Activated B cell treated with CpG ODN at 0.5 μM for 24 hours (primary cell): ENCODE measurements around the gene DCAF5. TPM values are rescaled to one million over a fixed set of nuclear protein-coding genes. Genes with fewer than 3 reads are reported as not detected.

Source experiments
- ATAC-seq: fragments of 200-7000 bp; cut with Tn5 transposase; one replicate; pipeline ENCODE4 v1.10.0; 2021; ENCODE audit warnings: low read depth, mild to moderate bottlenecking, moderate library complexity
- CTCF ChIA-PET: fragments of 350-600 bp; sonication (Branson Sonifier 250); formaldehyde crosslinking; loops from one replicate; lab custom pipeline; 2021; ENCODE audit warnings: antibody characterized with exemption; lab: Charles Lee
- POLR2A ChIA-PET: fragments of 350-600 bp; sonication (Branson Sonifier 250); formaldehyde crosslinking; loops from one replicate; lab custom pipeline; 2021; ENCODE audit warnings: antibody characterized with exemption; lab: Charles Lee
- DNase-seq: peaks from one replicate; pipeline ENCODE4 v3.0.0; 2022
- H3K27ac Mint-ChIP-seq: one replicate; pipeline ENCODE4 v1.8.0; 2020; ENCODE audit warnings: mixed read lengths
- H3K27me3 Mint-ChIP-seq: one replicate; pipeline ENCODE4 v1.8.0; 2021; ENCODE audit warnings: mixed read lengths
- H3K36me3 Mint-ChIP-seq: one replicate; pipeline ENCODE4 v1.8.0; 2021; ENCODE audit warnings: low read depth, mixed read lengths
- H3K4me1 Mint-ChIP-seq: one replicate; pipeline ENCODE4 v1.8.0; 2021; ENCODE audit warnings: mixed read lengths
- H3K4me3 Mint-ChIP-seq: one replicate; pipeline ENCODE4 v1.8.0; 2020; ENCODE audit warnings: mild to moderate bottlenecking, mixed read lengths
- H3K9me3 Mint-ChIP-seq: one replicate; pipeline ENCODE4 v1.8.0; 2020; ENCODE audit warnings: mixed read lengths
- CTCF ChIP-seq: fragments of 200-600 bp; IDR thresholded peaks from one replicate; pipeline ENCODE4 v1.8.0; 2022; ENCODE audit warnings: antibody characterized with exemption, mild to moderate bottlenecking
- intact Hi-C: fragments of 100-400 bp; cut with micrococcal nuclease; formaldehyde crosslinking; loops from one replicate; pipeline ENCODE4 v1.15.1; 2024
- total RNA-seq: library from RNA; stranded (reverse); gene quantifications from 2 replicates; pipeline ENCODE4 v1.2.3, GENCODE V29; 2022

Gene DCAF5
- total RNA-seq, 1 donor from 2014 or later = 50.8 TPM

- intact Hi-C loops = no loop called here
- no peak overlapping the region for H3K27ac Mint-ChIP-seq
- peaks cover 47% of the 10 kb centered on the region for H3K36me3 Mint-ChIP-seq
- H3K27me3 Mint-ChIP-seq = no peaks in the 10 kb centered on the region
- H3K4me3 Mint-ChIP-seq = no peak overlapping the region
- TF ChIP-seq CTCF = no peak
- DNase-seq = no peak
- POLR2A ChIA-PET = no interaction called here
- no peaks in the 10 kb centered on the region for H3K9me3 Mint-ChIP-seq
- H3K4me1 Mint-ChIP-seq = no peaks in the 10 kb centered on the region
- CTCF ChIA-PET = interaction anchor here (1.0 kb wide), 1 partner anchor 1157 kb away, joined by 3 read pairs; no protein-coding TSS in a partner anchor
- peak; percentile 37 for ATAC-seq
These were observed 51.5 kb downstream of the DCAF5 start for GRCh38 chr14:69101331-69101826.

- H3K27me3 Mint-ChIP-seq = no peaks in the 10 kb centered on the region
- no peaks in the 10 kb centered on the region for H3K4me1 Mint-ChIP-seq
- TF ChIP-seq CTCF = no peak
- intact Hi-C loops = no loop called here
- CTCF ChIA-PET = no interaction called here
- no peak for ATAC-seq
- no peaks in the 10 kb centered on the region for H3K9me3 Mint-ChIP-seq
- H3K4me3 Mint-ChIP-seq = no peak overlapping the region
- DNase-seq = no peak
- H3K36me3 Mint-ChIP-seq = peaks cover 48% of the 10 kb centered on the region
- H3K27ac Mint-ChIP-seq = no peak overlapping the region
- POLR2A ChIA-PET = interaction anchor here (0.7 to 1.2 kb wide), 3 partner anchors 11 to 510 kb away, joined by 3 to 7 read pairs (median 7); no protein-coding TSS in a partner anchor
These were observed 54.9 kb downstream of the DCAF5 start for GRCh38 chr14:69097974-69098373.

- Mint-ChIP-seq H3K4me3 (no peak overlapping the region), H3K4me1 (no peaks in the 10 kb centered on the region), H3K9me3 (no peaks in the 10 kb centered on the region), H3K27me3 (no peaks in the 10 kb centered on the region), H3K27ac (no peak overlapping the region), H3K36me3 (peaks cover 48% of the 10 kb centered on the region)
- DNase-seq (no peak), ATAC-seq (no peak)
- TF ChIP-seq CTCF = no peak
- intact Hi-C loops = no loop called here
- POLR2A ChIA-PET = no interaction called here
- CTCF ChIA-PET = no interaction called here
These were observed 56.0 kb downstream of the DCAF5 start for GRCh38 chr14:69096781-69097475.

- Mint-ChIP-seq H3K27ac (no peak overlapping the region), H3K9me3 (no peaks in the 10 kb centered on the region), H3K4me3 (no peak overlapping the region), H3K36me3 (peaks cover 52% of the 10 kb centered on the region), H3K27me3 (no peaks in the 10 kb centered on the region), H3K4me1 (no peaks in the 10 kb centered on the region)
- intact Hi-C loops = no loop called here
- ATAC-seq (no peak), DNase-seq (no peak)
- ChIA-PET CTCF (no interaction called here), POLR2A (no interaction called here)
- no peak for TF ChIP-seq CTCF
These were observed 56.7 kb downstream of the DCAF5 start for GRCh38 chr14:69096246-69096645.

GRCh38 chr14:69094481-69094880 is 58.4 kb downstream of the DCAF5 start:
- no peak overlapping the region for H3K4me3 Mint-ChIP-seq
- H3K27me3 Mint-ChIP-seq = no peaks in the 10 kb centered on the region
- ChIA-PET CTCF (interaction anchor here (0.6 kb wide), 1 partner anchor 967 kb away, joined by 4 read pairs; no protein-coding TSS in a partner anchor), POLR2A (no interaction called here)
- no peak overlapping the region for H3K27ac Mint-ChIP-seq
- DNase-seq = no peak
- H3K9me3 Mint-ChIP-seq = no peaks in the 10 kb centered on the region
- H3K4me1 Mint-ChIP-seq = no peaks in the 10 kb centered on the region
- no peak for TF ChIP-seq CTCF
- H3K36me3 Mint-ChIP-seq = peaks cover 67% of the 10 kb centered on the region
- intact Hi-C loops = loop anchor here (5.0 kb wide), 4 partner anchors 182 to 1212 kb away; no protein-coding TSS in a partner anchor
- ATAC-seq = no peak
